ENCODE data around the gene FMOD. TPM values are rescaled to one million over a fixed set of nuclear protein-coding genes. Genes with fewer than 3 reads are reported as not detected.
A peak's percentile ranks its signal among the peaks of the same experiment; 100 is the strongest.

The FMOD gene
- total RNA-seq, 2 donors from 2014 or later: 190 to 438 TPM

GRCh38 chr1:203331224-203331623 is 19.7 kb downstream of the FMOD start:
- DNase-seq (ENCODE audit: low spot score) (no peak), ATAC-seq (ENCODE audit: insufficient number of reproducible peaks, low FRiP score, low read depth) (no peak)
- Histone ChIP-seq H3K4me1 (ENCODE audit: control insufficient read depth in 1 of 2, low read depth in 2 of 2) (peaks cover 13 to 30% of the 10 kb centered on the region in 2 donors), H3K27me3 (replicated peaks; ENCODE audit: insufficient read depth) (no peaks in the 10 kb centered on the region), H3K4me3 (no peak overlapping the region), H3K36me3 (no peaks in the 10 kb centered on the region), H3K27ac (no peak overlapping the region), H3K9me3 (no peaks in the 10 kb centered on the region)
- TF ChIP-seq CTCF (IDR thresholded peaks at IDR 0.05): no peak

DNA sequence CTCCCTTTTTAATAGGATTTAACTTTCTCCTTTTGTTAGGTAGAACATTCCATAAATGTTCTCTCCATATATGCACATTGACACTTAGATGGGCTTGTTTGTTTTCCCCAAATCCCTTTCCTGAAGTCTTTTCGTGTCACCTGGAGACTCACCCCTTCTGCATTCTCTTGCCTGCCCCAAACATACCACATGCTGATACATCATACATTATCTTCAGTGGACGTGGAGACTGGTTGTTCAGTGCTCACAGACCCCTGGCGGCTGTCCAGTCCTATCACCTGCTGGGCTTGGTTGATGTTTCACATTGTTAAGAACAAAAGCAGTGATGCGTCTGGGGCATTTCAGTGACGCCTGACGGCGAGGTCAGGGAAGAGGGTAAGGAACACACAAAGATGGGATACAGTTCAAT is 22.2 kb downstream of the FMOD start:
- H3K36me3 ChIP-seq: no peaks in the 10 kb centered on the region
- no peak overlapping the region for H3K4me3 ChIP-seq
- H3K9me3 ChIP-seq: no peaks in the 10 kb centered on the region
- DNase-seq (ENCODE audit: low spot score) (no peak), ATAC-seq (ENCODE audit: insufficient number of reproducible peaks, low FRiP score, low read depth) (no peak)
- no peaks in the 10 kb centered on the region for H3K27me3 ChIP-seq (replicated peaks; ENCODE audit: insufficient read depth)
- peaks cover 7 to 36% of the 10 kb centered on the region in 2 donors for H3K4me1 ChIP-seq (ENCODE audit: control insufficient read depth in 1 of 2, low read depth in 2 of 2)
- no peak overlapping the region for H3K27ac ChIP-seq
- no peak for TF ChIP-seq CTCF (IDR thresholded peaks at IDR 0.05)

- H3K4me3 ChIP-seq: peak overlapping the region; percentile 77
- DNase-seq (ENCODE audit: low spot score) (no peak), ATAC-seq (ENCODE audit: insufficient number of reproducible peaks, low FRiP score, low read depth) (peak; percentile 41)
- no peaks in the 10 kb centered on the region for H3K9me3 ChIP-seq
- H3K27ac ChIP-seq: peak overlapping the region; percentile 74 to 75
- H3K27me3 ChIP-seq (replicated peaks; ENCODE audit: insufficient read depth): no peaks in the 10 kb centered on the region
- peak; percentile 34 for TF ChIP-seq CTCF (IDR thresholded peaks at IDR 0.05)
- H3K4me1 ChIP-seq (ENCODE audit: control insufficient read depth in 1 of 2, low read depth in 2 of 2): peaks cover 13 to 44% of the 10 kb centered on the region in 2 donors
- H3K36me3 ChIP-seq: no peaks in the 10 kb centered on the region
These were observed 23.1 kb downstream of the FMOD start for GRCh38 chr1:203327684-203328457.

GRCh38 chr1:203326830-203327683 is 23.9 kb downstream of the FMOD start:
- peak; percentile 72 for ATAC-seq (ENCODE audit: insufficient number of reproducible peaks, low FRiP score, low read depth)
- peak overlapping the region; percentile 74 to 75 for H3K27ac ChIP-seq
- no peak for DNase-seq (ENCODE audit: low spot score)
- H3K36me3 ChIP-seq: no peaks in the 10 kb centered on the region
- no peaks in the 10 kb centered on the region for H3K9me3 ChIP-seq
- no peaks in the 10 kb centered on the region for H3K27me3 ChIP-seq (replicated peaks; ENCODE audit: insufficient read depth)
- no peak for TF ChIP-seq CTCF (IDR thresholded peaks at IDR 0.05)
- H3K4me3 ChIP-seq: peak overlapping the region; percentile 77
- peaks cover 20 to 52% of the 10 kb centered on the region in 2 donors for H3K4me1 ChIP-seq (ENCODE audit: control insufficient read depth in 1 of 2, low read depth in 2 of 2)
